Measurements from ENCODE around the gene SLC6A9.

- TF ChIP-seq CTCF (IDR thresholded peaks at IDR 0.05) (no peak), POLR2AphosphoS5 (IDR thresholded peaks at IDR 0.05) (no peak), POLR2A (IDR thresholded peaks at IDR 0.05) (no peak), EP300 (IDR thresholded peaks at IDR 0.05) (no peak)
Observed at GRCh38 chr1:44032170-44032790, 1.0 kb upstream of the SLC6A9 start.

All from upper lobe of left lung (tissue), 4 donors.